HUES48 (cell line): ENCODE results near the gene LONP2.
"Not testable (repeated sequence)": the region's sequence is repeated elsewhere in the genome, so short reads cannot be mapped to it uniquely, and the experiment has no call there.

ENCODE experiments used
- H3K27ac ChIP-seq: one replicate; pipeline ENCODE4 v1.7.0; 2013; ENCODE audit warnings: low read depth, low read length, inconsistent platforms
- H3K27me3 ChIP-seq: 2 replicates; pipeline ENCODE4 v1.6.1; 2013; ENCODE audit warnings: mild to moderate bottlenecking, low read length; ENCODE audit not compliant: control insufficient read depth, insufficient read depth
- H3K36me3 ChIP-seq: 2 replicates; pipeline ENCODE4 v1.6.1; 2013; ENCODE audit warnings: low read length; ENCODE audit not compliant: control insufficient read depth, insufficient read depth
- H3K4me1 ChIP-seq: 2 replicates; pipeline ENCODE4 v1.6.1; 2013; ENCODE audit warnings: mild to moderate bottlenecking, low read length; ENCODE audit not compliant: control insufficient read depth, insufficient read depth
- H3K4me3 ChIP-seq: 2 replicates; pipeline ENCODE4 v1.5.1; 2013; ENCODE audit warnings: mild to moderate bottlenecking, low read depth, low read length
- H3K9ac ChIP-seq: 2 replicates; pipeline ENCODE4 v1.6.1; 2013; ENCODE audit warnings: mild to moderate bottlenecking, low read depth, low read length, moderate library complexity
- H3K9me3 ChIP-seq: 2 replicates; pipeline ENCODE4 v1.6.1; 2013; ENCODE audit warnings: low read length; ENCODE audit not compliant: control insufficient read depth, insufficient read depth

Gene LONP2

GRCh38 chr16:48291754-48292153 is 47.7 kb downstream of the LONP2 start:
- Histone ChIP-seq H3K4me3 (no peak overlapping the region), H3K9ac (no peak overlapping the region), H3K36me3 (peaks cover 13% of the 10 kb centered on the region; the same call in 1 of the 2 replicates), H3K27ac (no peak overlapping the region), H3K27me3 (no peaks in the 10 kb centered on the region), H3K9me3 (peaks cover 5% of the 10 kb centered on the region; the same call in 1 of the 2 replicates), H3K4me1 (no peaks in the 10 kb centered on the region)

- Histone ChIP-seq H3K27me3 (no peaks in the 10 kb centered on the region), H3K9me3 (no peaks in the 10 kb centered on the region), H3K36me3 (peaks cover 13% of the 10 kb centered on the region), H3K27ac (no peak overlapping the region), H3K9ac (no peak overlapping the region), H3K4me3 (no peak overlapping the region), H3K4me1 (no peaks in the 10 kb centered on the region)
Observed at GRCh38 chr16:48292452-48292851, 48.4 kb downstream of the LONP2 start.

GRCh38 chr16:48294724-48295123 is 50.6 kb downstream of the LONP2 start:
- H3K9me3 ChIP-seq = no peaks in the 10 kb centered on the region
- no peak overlapping the region for H3K4me3 ChIP-seq
- H3K9ac ChIP-seq = no peak overlapping the region
- peaks cover 21% of the 10 kb centered on the region for H3K36me3 ChIP-seq
- H3K27ac ChIP-seq = no peak overlapping the region
- H3K27me3 ChIP-seq = no peaks in the 10 kb centered on the region
- H3K4me1 ChIP-seq = no peaks in the 10 kb centered on the region

GRCh38 chr16:48295488-48296281 is 51.6 kb downstream of the LONP2 start:
- Histone ChIP-seq H3K36me3 (peaks cover 27% of the 10 kb centered on the region), H3K9ac (no peak overlapping the region), H3K27ac (no peak overlapping the region)

GRCh38 chr16:48299471-48299870 is 55.4 kb downstream of the LONP2 start:
- Histone ChIP-seq H3K4me1 (no peaks in the 10 kb centered on the region), H3K27me3 (no peaks in the 10 kb centered on the region), H3K27ac (no peak overlapping the region), H3K9me3 (no peaks in the 10 kb centered on the region), H3K4me3 (no peak overlapping the region), H3K9ac (no peak overlapping the region), H3K36me3 (peaks cover 52% of the 10 kb centered on the region)

More at GRCh38 chr16:48295488-48296281, 51.6 kb downstream of the LONP2 start:
- no peak overlapping the region for H3K4me3 ChIP-seq
- no peaks in the 10 kb centered on the region for H3K4me1 ChIP-seq
- H3K27me3 ChIP-seq = no peaks in the 10 kb centered on the region
- H3K9me3 ChIP-seq = no peaks in the 10 kb centered on the region

GRCh38 chr16:48300391-48300856 is 56.3 kb downstream of the LONP2 start:
- H3K4me3 ChIP-seq = no peak overlapping the region
- no peak overlapping the region for H3K27ac ChIP-seq
- no peaks in the 10 kb centered on the region for H3K27me3 ChIP-seq
- H3K9me3 ChIP-seq = no peaks in the 10 kb centered on the region
- H3K9ac ChIP-seq = no peak overlapping the region
- peaks cover 59% of the 10 kb centered on the region for H3K36me3 ChIP-seq
- H3K4me1 ChIP-seq = no peaks in the 10 kb centered on the region

- Histone ChIP-seq H3K9ac (no peak overlapping the region), H3K27me3 (no peaks in the 10 kb centered on the region), H3K36me3 (peaks cover 20% of the 10 kb centered on the region), H3K4me3 (no peak overlapping the region), H3K27ac (no peak overlapping the region), H3K9me3 (no peaks in the 10 kb centered on the region), H3K4me1 (no peaks in the 10 kb centered on the region)
Observed at GRCh38 chr16:48308535-48308934, 64.4 kb downstream of the LONP2 start.

GRCh38 chr16:48310908-48311641 is 67.0 kb downstream of the LONP2 start:
- peaks cover 4% of the 10 kb centered on the region; the same call in 1 of the 2 replicates for H3K36me3 ChIP-seq
- H3K9me3 ChIP-seq = no peaks in the 10 kb centered on the region
- H3K9ac ChIP-seq = no peak overlapping the region
- H3K27ac ChIP-seq = no peak overlapping the region
- no peaks in the 10 kb centered on the region for H3K27me3 ChIP-seq
- no peak overlapping the region for H3K4me3 ChIP-seq
- no peaks in the 10 kb centered on the region for H3K4me1 ChIP-seq

GRCh38 chr16:48313905-48314304 is 69.8 kb downstream of the LONP2 start:
- not testable (repeated sequence) for H3K27me3 ChIP-seq, H3K36me3 ChIP-seq, H3K4me3 ChIP-seq, H3K9me3 ChIP-seq, H3K27ac ChIP-seq, H3K9ac ChIP-seq
- H3K4me1 ChIP-seq = peaks cover 15% of the 10 kb centered on the region; the same call in 1 of the 2 replicates

- Histone ChIP-seq H3K9me3 (no peaks in the 10 kb centered on the region), H3K27ac (no peak overlapping the region), H3K36me3 (no peaks in the 10 kb centered on the region), H3K9ac (no peak overlapping the region), H3K4me1 (peaks cover 15% of the 10 kb centered on the region; the same call in 1 of the 2 replicates), H3K4me3 (no peak overlapping the region), H3K27me3 (no peaks in the 10 kb centered on the region)
Observed at GRCh38 chr16:48317026-48317425, 72.9 kb downstream of the LONP2 start.
